Activated CD4-positive, alpha-beta T cell treated with anti-CD3 and anti-CD28 coated beads, Interleukin-2, Interleukin-4, amounts not matched to agents 100 ng/mL and 50 ng/mL, durations not matched to agents 16 hours and 8 hours (primary cell): Measurements from ENCODE around the gene GPC3.
"Not testable (repeated sequence)": the region's sequence is repeated elsewhere in the genome, so short reads cannot be mapped to it uniquely, and the experiment has no call there.

ENCODE experiments used
- DNase-seq: peaks from one replicate; pipeline ENCODE4 v3.0.0-alpha.2; 2020; ENCODE audit warnings: low spot score

The GPC3 gene

GRCh38 chrX:133985164-133985966, at the start of gene GPC3:
Gene GPC3 (minus strand): TSS chrX:133985594.
- DNase-seq: no peak

GRCh38 chrX:134032441-134032840, 47.0 kb upstream of the GPC3 start:
- DNase-seq: no peak

- peak; percentile 34 for DNase-seq
Observed at GRCh38 chrX:134026565-134027311, 41.3 kb upstream of the GPC3 start.

- no peak for DNase-seq
Observed at GRCh38 chrX:134025986-134026545, 40.7 kb upstream of the GPC3 start.

GRCh38 chrX:134024686-134025377, 39.4 kb upstream of the GPC3 start:
- no peak for DNase-seq

- DNase-seq: no peak
Observed at GRCh38 chrX:134023851-134024281, 38.5 kb upstream of the GPC3 start.

GRCh38 chrX:134020910-134021309, 35.5 kb upstream of the GPC3 start:
- no peak for DNase-seq

GRCh38 chrX:134019567-134020206, 34.3 kb upstream of the GPC3 start:
- no peak for DNase-seq

GRCh38 chrX:134016309-134016708, 30.9 kb upstream of the GPC3 start:
- not testable (repeated sequence) for DNase-seq

GRCh38 chrX:134015510-134015909, 30.1 kb upstream of the GPC3 start:
- DNase-seq: not testable (repeated sequence)

- DNase-seq: no peak
Observed at GRCh38 chrX:134013524-134013923, 28.1 kb upstream of the GPC3 start.

GRCh38 chrX:134013092-134013497, 27.7 kb upstream of the GPC3 start:
- peak; percentile 46 for DNase-seq

GRCh38 chrX:134010690-134011089, 25.3 kb upstream of the GPC3 start:
- no peak for DNase-seq

- DNase-seq: no peak
Observed at GRCh38 chrX:134007716-134008115, 22.3 kb upstream of the GPC3 start.

GRCh38 chrX:134006484-134007161, 21.2 kb upstream of the GPC3 start:
- DNase-seq: peak; percentile 56

- DNase-seq: no peak
Observed at GRCh38 chrX:134004084-134004483, 18.7 kb upstream of the GPC3 start.

GRCh38 chrX:134002921-134003615, 17.7 kb upstream of the GPC3 start:
- DNase-seq: no peak

GRCh38 chrX:134000260-134001245, 15.2 kb upstream of the GPC3 start:
- no peak for DNase-seq

- DNase-seq: no peak
Observed at GRCh38 chrX:133999031-133999705, 13.8 kb upstream of the GPC3 start.
